Endodermal cell (in vitro differentiated cells): ENCODE results near the gene PDE4C. TPM values are rescaled to one million over a fixed set of nuclear protein-coding genes. Genes with fewer than 3 reads are reported as not detected.

Source experiments
- DNase-seq: peaks from one replicate; pipeline ENCODE4 v3.0.0-alpha.2; 2017
- H3K27ac ChIP-seq: 2 replicates; pipeline ENCODE4 v1.5.1; 2013; ENCODE audit warnings: mild to moderate bottlenecking, low read depth, low read length, moderate library complexity
- H3K27me3 ChIP-seq: 2 replicates; pipeline ENCODE4 v1.6.1; 2013; ENCODE audit warnings: mild to moderate bottlenecking, low read length, moderate library complexity; ENCODE audit not compliant: insufficient read depth, control insufficient read depth, poor library complexity, severe bottlenecking
- H3K36me3 ChIP-seq: 2 replicates; pipeline ENCODE4 v1.7.0; 2013; ENCODE audit warnings: mild to moderate bottlenecking, low read length, moderate library complexity; ENCODE audit not compliant: control insufficient read depth, insufficient read depth
- H3K4me1 ChIP-seq: one replicate; pipeline ENCODE4 v1.7.0; 2013; ENCODE audit warnings: low read length; ENCODE audit not compliant: control insufficient read depth, insufficient read depth
- H3K4me3 ChIP-seq: 2 replicates; pipeline ENCODE4 v1.5.1; 2013; ENCODE audit warnings: mild to moderate bottlenecking, low read length, moderate library complexity
- H3K9ac ChIP-seq: 2 replicates; pipeline ENCODE4 v1.6.1; 2013; ENCODE audit warnings: mild to moderate bottlenecking, low read length, moderate library complexity; ENCODE audit not compliant: poor library complexity, severe bottlenecking; ENCODE audit errors: extremely low read depth
- H3K9me3 ChIP-seq: 2 replicates; pipeline ENCODE4 v1.6.1; 2013; ENCODE audit warnings: mild to moderate bottlenecking, low read length, moderate library complexity; ENCODE audit not compliant: control insufficient read depth
- H3K27ac Mint-ChIP-seq: 2 replicates; pipeline ENCODE4 v1.8.0; 2020; ENCODE audit warnings: mixed read lengths
- H3K27me3 Mint-ChIP-seq: 2 replicates; pipeline ENCODE4 v1.8.0; 2021; ENCODE audit warnings: mild to moderate bottlenecking, mixed read lengths; ENCODE audit not compliant: insufficient read depth
- H3K36me3 Mint-ChIP-seq: 2 replicates; pipeline ENCODE4 v1.8.0; 2020; ENCODE audit warnings: low read depth, mixed read lengths
- H3K4me1 Mint-ChIP-seq: 2 replicates; pipeline ENCODE4 v1.8.0; 2020; ENCODE audit warnings: mixed read lengths
- H3K4me3 Mint-ChIP-seq: 2 replicates; pipeline ENCODE4 v1.8.0; 2020; ENCODE audit warnings: mild to moderate bottlenecking, moderate library complexity, mixed read lengths
- H3K9me3 Mint-ChIP-seq: 2 replicates; pipeline ENCODE4 v1.8.0; 2020; ENCODE audit warnings: mild to moderate bottlenecking, mixed read lengths
- WGBS, 2 experiments: methylation state at CpG; one replicate each; pipeline versions ENCODE4 v1.1.5 to v1.1.7; 2013; ENCODE audit warnings: missing lambda C conversion rate in 2 of 2, mixed read lengths in 1 of 2; ENCODE audit not compliant: insufficient coverage in 1 of 2, insufficient read length in 1 of 2; 5-methylcytosine and 5-hydroxymethylcytosine counted together
- total RNA-seq, 2 donors: library from RNA; stranded (reverse); fragmentation: NEBNext Ultra II Directional in 1 of 2; extraction: Animal tissue kit (Norgen Biotek cat#: 25700) in 1 of 2; gene quantifications; 2 replicates in 1 of 2; 3 replicates in 1 of 2; pipeline ENCODE4 v1.2.1, GENCODE V29; 2021
- TF ChIP-seq, protein P1 (sequence below): fragments of 200-600 bp; sonication (generic); conservative IDR thresholded peaks from 2 replicates; pipeline ENCODE4 v1.5.0; 2021; ENCODE audit warnings: antibody characterized with exemption, mild to moderate bottlenecking

The PDE4C gene
- total RNA-seq, 2 donors from 2014 or later, result 1.1 to 2.4 TPM

DNA sequence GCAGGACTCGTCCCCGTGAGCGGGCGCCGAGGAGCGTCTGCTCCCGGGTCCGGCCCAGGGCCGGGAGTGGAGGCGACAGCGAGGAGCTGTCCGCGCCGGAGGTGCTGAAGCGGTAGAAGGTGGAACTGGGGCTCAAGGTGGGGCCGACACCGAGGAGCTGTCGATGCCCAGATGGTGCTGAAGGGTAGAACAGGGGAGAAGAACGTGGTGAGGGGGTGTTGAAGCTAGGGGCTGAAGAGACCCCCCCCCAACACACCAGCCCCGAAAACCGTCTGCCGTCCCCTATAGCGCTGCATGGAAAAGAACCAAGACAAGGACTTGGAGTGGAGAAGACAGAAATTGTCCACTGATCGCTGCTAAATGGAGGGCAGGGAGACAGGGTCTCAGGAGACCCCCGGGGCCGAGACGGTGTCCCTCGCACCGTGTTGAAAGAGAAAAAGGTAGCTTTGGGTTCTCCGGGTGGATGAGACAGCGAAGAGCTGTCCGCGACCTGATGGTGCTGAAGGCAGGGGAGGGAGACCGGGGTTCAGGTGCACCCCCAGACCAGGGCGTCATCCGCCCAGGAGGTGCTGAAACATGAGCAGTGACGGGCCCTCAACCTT is 7.1 kb upstream of the PDE4C start:
- Histone ChIP-seq H3K36me3 (no peaks in the 10 kb centered on the region), H3K9ac (no peak overlapping the region), H3K9me3 (no peaks in the 10 kb centered on the region), H3K27ac (no peak overlapping the region), H3K4me1 (no peaks in the 10 kb centered on the region), H3K27me3 (peaks cover 20% of the 10 kb centered on the region), H3K4me3 (peak overlapping the region; percentile 77)
- WGBS, 2 experiments, result 19 to 26% methylated on average over 21 to 33 of the region's 37 CpGs
- peak overlapping the region; percentile 57 for H3K4me3 Mint-ChIP-seq
- H3K36me3 Mint-ChIP-seq, result no peaks in the 10 kb centered on the region
- peak; percentile 96 for DNase-seq
- no peak overlapping the region for H3K27ac Mint-ChIP-seq
- no peaks in the 10 kb centered on the region for H3K9me3 Mint-ChIP-seq
- TF ChIP-seq, protein P1, sequence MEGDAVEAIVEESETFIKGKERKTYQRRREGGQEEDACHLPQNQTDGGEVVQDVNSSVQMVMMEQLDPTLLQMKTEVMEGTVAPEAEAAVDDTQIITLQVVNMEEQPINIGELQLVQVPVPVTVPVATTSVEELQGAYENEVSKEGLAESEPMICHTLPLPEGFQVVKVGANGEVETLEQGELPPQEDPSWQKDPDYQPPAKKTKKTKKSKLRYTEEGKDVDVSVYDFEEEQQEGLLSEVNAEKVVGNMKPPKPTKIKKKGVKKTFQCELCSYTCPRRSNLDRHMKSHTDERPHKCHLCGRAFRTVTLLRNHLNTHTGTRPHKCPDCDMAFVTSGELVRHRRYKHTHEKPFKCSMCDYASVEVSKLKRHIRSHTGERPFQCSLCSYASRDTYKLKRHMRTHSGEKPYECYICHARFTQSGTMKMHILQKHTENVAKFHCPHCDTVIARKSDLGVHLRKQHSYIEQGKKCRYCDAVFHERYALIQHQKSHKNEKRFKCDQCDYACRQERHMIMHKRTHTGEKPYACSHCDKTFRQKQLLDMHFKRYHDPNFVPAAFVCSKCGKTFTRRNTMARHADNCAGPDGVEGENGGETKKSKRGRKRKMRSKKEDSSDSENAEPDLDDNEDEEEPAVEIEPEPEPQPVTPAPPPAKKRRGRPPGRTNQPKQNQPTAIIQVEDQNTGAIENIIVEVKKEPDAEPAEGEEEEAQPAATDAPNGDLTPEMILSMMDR, result no peak
- peaks cover 6% of the 10 kb centered on the region for H3K4me1 Mint-ChIP-seq
- H3K27me3 Mint-ChIP-seq, result peaks cover 39% of the 10 kb centered on the region

DNA sequence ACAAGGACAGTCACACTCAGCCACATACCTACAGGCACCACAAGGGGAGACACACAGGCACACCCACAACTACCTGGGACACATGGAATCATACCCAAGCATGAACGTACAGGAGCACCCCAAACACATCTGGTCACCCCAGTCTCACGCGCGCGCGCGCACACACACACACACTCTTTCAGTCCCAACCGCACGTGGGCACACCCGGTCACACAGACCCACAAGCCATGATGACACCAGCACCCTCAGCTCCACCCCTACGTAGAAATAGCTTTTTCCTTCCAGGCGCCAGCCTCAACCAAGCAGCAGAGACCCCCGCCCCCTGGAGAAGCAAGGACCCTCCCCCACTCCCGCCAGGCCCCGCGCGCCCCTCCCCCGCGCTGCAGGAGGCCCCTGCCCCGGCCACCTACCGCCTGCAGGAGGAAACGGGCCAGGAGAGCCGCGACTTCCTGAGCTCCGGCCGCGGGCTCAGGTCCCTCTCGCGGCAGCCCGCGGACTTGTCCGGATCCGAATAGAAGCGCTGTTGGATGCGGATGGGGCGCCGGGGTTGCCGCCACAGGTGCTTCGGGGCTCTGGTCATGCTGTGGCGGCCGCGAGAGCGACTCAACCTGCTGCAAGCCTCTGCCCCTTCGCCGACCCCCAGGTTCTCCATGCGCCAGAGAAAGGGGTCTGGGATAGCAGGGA is 6.4 kb upstream of the PDE4C start:
- Mint-ChIP-seq H3K9me3 (no peaks in the 10 kb centered on the region), H3K4me1 (peaks cover 6% of the 10 kb centered on the region), H3K36me3 (no peaks in the 10 kb centered on the region), H3K4me3 (peak overlapping the region; percentile 57), H3K27me3 (peaks cover 43% of the 10 kb centered on the region), H3K27ac (peak overlapping the region; percentile 86)
- H3K9ac ChIP-seq, result no peak overlapping the region
- WGBS, 2 experiments, result 1 to 3% methylated on average over 20 to 46 of the region's 46 CpGs
- peaks cover 25% of the 10 kb centered on the region for H3K27me3 ChIP-seq
- no peaks in the 10 kb centered on the region for H3K36me3 ChIP-seq
- H3K9me3 ChIP-seq, result no peaks in the 10 kb centered on the region
- H3K27ac ChIP-seq, result no peak overlapping the region
- peak overlapping the region; percentile 77 for H3K4me3 ChIP-seq
- TF ChIP-seq, protein P1, result peak; percentile 73
- no peaks in the 10 kb centered on the region for H3K4me1 ChIP-seq
- peak; percentile 93 for DNase-seq

DNA sequence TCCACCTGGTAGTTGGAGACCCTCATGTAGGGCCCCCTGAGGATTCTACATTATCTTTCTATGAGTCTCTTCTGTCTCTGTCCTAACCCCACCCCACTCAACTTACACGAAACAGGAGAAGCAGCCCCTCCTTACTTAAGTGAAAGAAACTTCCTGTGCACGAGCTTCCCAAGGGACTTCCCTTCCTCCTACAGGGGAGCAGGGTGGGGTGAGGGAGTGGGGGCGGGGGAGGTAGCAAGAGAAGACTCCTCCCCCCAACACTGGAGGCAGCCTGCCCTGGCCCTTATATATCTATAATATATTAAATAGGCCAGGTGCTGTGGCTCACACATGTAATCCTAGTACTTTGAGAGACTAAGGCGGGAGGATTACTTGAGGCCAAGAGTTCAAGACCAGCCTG is 5.5 kb upstream of the PDE4C start:
- no peak overlapping the region for H3K4me3 ChIP-seq
- Mint-ChIP-seq H3K4me1 (peaks cover 6% of the 10 kb centered on the region), H3K27ac (no peak overlapping the region), H3K9me3 (no peaks in the 10 kb centered on the region), H3K27me3 (peaks cover 50% of the 10 kb centered on the region), H3K36me3 (no peaks in the 10 kb centered on the region), H3K4me3 (no peak overlapping the region)
- no peak overlapping the region for H3K27ac ChIP-seq
- H3K4me1 ChIP-seq, result no peaks in the 10 kb centered on the region
- peak; percentile 56 for DNase-seq
- no peaks in the 10 kb centered on the region for H3K9me3 ChIP-seq
- peaks cover 34% of the 10 kb centered on the region for H3K27me3 ChIP-seq
- H3K36me3 ChIP-seq, result no peaks in the 10 kb centered on the region
- TF ChIP-seq, protein P1, result no peak
- no peak overlapping the region for H3K9ac ChIP-seq
- 73 to 88% methylated on average over 1 to 2 of the region's 4 CpGs for WGBS, 2 experiments
